Kidney capillary endothelial cell (primary cell): Measurements from ENCODE around the gene INHBB.
"Not testable (repeated sequence)": the region's sequence is repeated elsewhere in the genome, so short reads cannot be mapped to it uniquely, and the experiment has no call there.

Experiments used
- DNase-seq: peaks from one replicate; pipeline ENCODE4 v3.0.0-alpha.2; 2018; ENCODE audit warnings: low spot score

INHBB gene

GRCh38 chr2:120346026-120346666 is at the start of gene INHBB:
Gene INHBB (plus strand): TSS chr2:120346136. CDS start chr2:120346189, 53 bp downstream.
- DNase-seq: no peak

- DNase-seq: no peak
Measured at GRCh38 chr2:120298173-120298835, 47.6 kb upstream of the INHBB start.

- no peak for DNase-seq
Measured at GRCh38 chr2:120299004-120299403, 46.9 kb upstream of the INHBB start.

- no peak for DNase-seq
Measured at GRCh38 chr2:120299561-120299960, 46.4 kb upstream of the INHBB start.

- DNase-seq: no peak
Measured at GRCh38 chr2:120300385-120300784, 45.6 kb upstream of the INHBB start.

- no peak for DNase-seq
Measured at GRCh38 chr2:120301284-120301683, 44.7 kb upstream of the INHBB start.

- no peak for DNase-seq
Measured at GRCh38 chr2:120302301-120302700, 43.6 kb upstream of the INHBB start.

- DNase-seq: no peak
Measured at GRCh38 chr2:120303177-120303576, 42.8 kb upstream of the INHBB start.

- DNase-seq: no peak
Measured at GRCh38 chr2:120305296-120305695, 40.6 kb upstream of the INHBB start.

- no peak for DNase-seq
Measured at GRCh38 chr2:120305937-120306490, 39.9 kb upstream of the INHBB start.

GRCh38 chr2:120307482-120307881 is 38.5 kb upstream of the INHBB start:
- no peak for DNase-seq

- DNase-seq: no peak
Measured at GRCh38 chr2:120308038-120308910, 37.7 kb upstream of the INHBB start.

- DNase-seq: no peak
Measured at GRCh38 chr2:120310136-120310535, 35.8 kb upstream of the INHBB start.

GRCh38 chr2:120310841-120311240 is 35.1 kb upstream of the INHBB start:
- not testable (repeated sequence) for DNase-seq

- DNase-seq: no peak
Measured at GRCh38 chr2:120312076-120312475, 33.9 kb upstream of the INHBB start.

GRCh38 chr2:120312860-120313694 is 32.9 kb upstream of the INHBB start:
- DNase-seq: peak; percentile 65

GRCh38 chr2:120313695-120314615 is 32.0 kb upstream of the INHBB start:
- DNase-seq: no peak

GRCh38 chr2:120314690-120315366 is 31.1 kb upstream of the INHBB start:
- DNase-seq: peak; percentile 78

- DNase-seq: no peak
Measured at GRCh38 chr2:120315367-120316033, 30.4 kb upstream of the INHBB start.
